ENCODE data around the gene GPX6.

- TF ChIP-seq POLR2A (IDR thresholded peaks at IDR 0.05; ENCODE audit: low read depth, low read length) (no peak), MAX (IDR thresholded peaks at IDR 0.05; ENCODE audit: insufficient read depth, insufficient read length) (no peak), CTCF (IDR thresholded peaks at IDR 0.05; ENCODE audit: extremely low read depth in 1 of 2, insufficient read depth in 1 of 2, low read depth in 1 of 2, low read length in 2 of 2) (no peak), EZH2 (IDR thresholded peaks at IDR 0.05; ENCODE audit: borderline replicate concordance, low read depth, low read length, severe bottlenecking) (no peak), POLR2AphosphoS5 (IDR thresholded peaks at IDR 0.05; ENCODE audit: insufficient read depth, low read depth, low read length) (no peak), MYC (IDR thresholded peaks at IDR 0.05; ENCODE audit: low read depth, low read length) (no peak), FOS (IDR thresholded peaks at IDR 0.05; ENCODE audit: borderline replicate concordance, insufficient read depth, low read length) (no peak)
Observed at GRCh38 chr6:28480253-28480932, 35.2 kb downstream of the GPX6 start.

Data from endothelial cell of umbilical vein (primary cell).